ENCODE measurements around the gene CTPS1.

CTPS1 gene

GRCh38 chr1:40966417-40966816 lies 13.1 kb upstream of the CTPS1 start:
- TF ChIP-seq, protein P1, sequence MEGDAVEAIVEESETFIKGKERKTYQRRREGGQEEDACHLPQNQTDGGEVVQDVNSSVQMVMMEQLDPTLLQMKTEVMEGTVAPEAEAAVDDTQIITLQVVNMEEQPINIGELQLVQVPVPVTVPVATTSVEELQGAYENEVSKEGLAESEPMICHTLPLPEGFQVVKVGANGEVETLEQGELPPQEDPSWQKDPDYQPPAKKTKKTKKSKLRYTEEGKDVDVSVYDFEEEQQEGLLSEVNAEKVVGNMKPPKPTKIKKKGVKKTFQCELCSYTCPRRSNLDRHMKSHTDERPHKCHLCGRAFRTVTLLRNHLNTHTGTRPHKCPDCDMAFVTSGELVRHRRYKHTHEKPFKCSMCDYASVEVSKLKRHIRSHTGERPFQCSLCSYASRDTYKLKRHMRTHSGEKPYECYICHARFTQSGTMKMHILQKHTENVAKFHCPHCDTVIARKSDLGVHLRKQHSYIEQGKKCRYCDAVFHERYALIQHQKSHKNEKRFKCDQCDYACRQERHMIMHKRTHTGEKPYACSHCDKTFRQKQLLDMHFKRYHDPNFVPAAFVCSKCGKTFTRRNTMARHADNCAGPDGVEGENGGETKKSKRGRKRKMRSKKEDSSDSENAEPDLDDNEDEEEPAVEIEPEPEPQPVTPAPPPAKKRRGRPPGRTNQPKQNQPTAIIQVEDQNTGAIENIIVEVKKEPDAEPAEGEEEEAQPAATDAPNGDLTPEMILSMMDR (IDR thresholded peaks at IDR 0.05; ENCODE audit: insufficient read depth, low read depth, low read length, missing control alignments), result no peak
- no peak overlapping the region for H3K4me3 ChIP-seq (ENCODE audit: low read length)
- DNase-seq (ENCODE audit: low read depth), result no peak

DNA sequence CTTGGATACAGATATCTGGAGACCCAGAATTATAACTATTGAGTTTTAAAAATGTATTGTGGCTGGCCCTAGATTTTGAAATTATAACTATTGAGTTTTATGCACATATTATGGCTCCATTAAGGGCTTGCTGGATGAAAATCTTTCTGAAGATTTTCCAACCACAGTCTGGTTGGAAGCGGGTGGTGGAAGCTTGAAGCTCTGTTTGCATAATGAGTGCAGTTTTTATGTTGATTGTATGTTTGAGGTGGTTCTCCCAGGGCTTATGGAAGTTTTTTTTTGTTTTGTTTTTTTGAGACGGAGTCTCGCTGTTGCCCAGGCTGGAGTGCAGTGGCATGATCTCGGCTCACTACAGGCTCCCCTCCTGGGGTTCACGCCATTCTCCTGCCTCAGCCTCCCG lies 10.1 kb upstream of the CTPS1 start:
- H3K4me3 ChIP-seq (ENCODE audit: low read length), result no peak overlapping the region
- TF ChIP-seq, protein P1 (IDR thresholded peaks at IDR 0.05; ENCODE audit: insufficient read depth, low read depth, low read length, missing control alignments), result no peak
- no peak for DNase-seq (ENCODE audit: low read depth)

DNA sequence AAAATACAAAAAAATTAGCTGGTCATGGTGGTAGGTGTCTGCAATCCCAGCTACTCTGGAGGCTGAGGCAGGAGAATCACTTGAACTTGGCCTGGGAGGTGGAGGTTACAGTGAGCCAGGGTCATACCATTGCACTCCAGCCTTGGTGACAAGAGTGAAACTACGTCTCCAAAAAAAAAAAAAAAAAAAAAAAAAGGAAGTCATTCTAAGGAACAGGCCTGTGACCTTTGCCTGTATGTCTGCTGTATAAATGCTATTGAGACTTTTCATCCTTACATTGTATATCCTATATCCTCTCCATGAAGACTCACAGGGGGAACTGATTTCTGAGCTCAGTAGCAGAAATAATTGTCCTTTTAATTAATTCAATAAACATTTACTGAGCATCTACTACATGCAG lies 7.5 kb upstream of the CTPS1 start:
- TF ChIP-seq, protein P1 (IDR thresholded peaks at IDR 0.05; ENCODE audit: insufficient read depth, low read depth, low read length, missing control alignments), result no peak

DNA sequence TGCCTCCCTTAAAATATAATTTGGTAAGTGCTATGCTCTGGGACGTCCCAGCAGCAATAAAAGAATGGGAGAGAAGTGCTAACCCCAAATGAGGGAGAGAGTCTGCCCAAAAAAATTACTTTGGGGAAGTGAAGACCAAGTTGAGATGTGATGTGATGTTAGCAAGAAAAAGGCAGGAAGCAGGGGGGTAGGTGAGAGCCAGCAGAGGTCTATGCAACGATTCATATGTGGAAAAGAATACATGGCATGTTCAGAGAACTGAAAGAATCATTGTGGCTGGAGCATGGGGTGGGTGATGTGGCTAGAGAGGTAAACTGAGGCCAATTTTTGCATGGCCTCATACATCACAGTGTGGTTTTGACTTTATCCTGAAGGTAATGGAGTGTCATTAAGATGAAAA lies 5.6 kb upstream of the CTPS1 start:
- DNase-seq (ENCODE audit: low read depth), result no peak
- H3K4me3 ChIP-seq (ENCODE audit: low read length), result no peak overlapping the region
- TF ChIP-seq, protein P1 (IDR thresholded peaks at IDR 0.05; ENCODE audit: insufficient read depth, low read depth, low read length, missing control alignments), result no peak

More for the DNA sequence above, 7.5 kb upstream of the CTPS1 start:
- H3K4me3 ChIP-seq (ENCODE audit: low read length), result no peak overlapping the region
- DNase-seq (ENCODE audit: low read depth), result no peak

- TF ChIP-seq, protein P1 (IDR thresholded peaks at IDR 0.05; ENCODE audit: insufficient read depth, low read depth, low read length, missing control alignments), result no peak
- no peak overlapping the region for H3K4me3 ChIP-seq (ENCODE audit: low read length)
- DNase-seq (ENCODE audit: low read depth), result no peak
These were observed 4.6 kb upstream of the CTPS1 start for GRCh38 chr1:40974945-40975344.

DNA sequence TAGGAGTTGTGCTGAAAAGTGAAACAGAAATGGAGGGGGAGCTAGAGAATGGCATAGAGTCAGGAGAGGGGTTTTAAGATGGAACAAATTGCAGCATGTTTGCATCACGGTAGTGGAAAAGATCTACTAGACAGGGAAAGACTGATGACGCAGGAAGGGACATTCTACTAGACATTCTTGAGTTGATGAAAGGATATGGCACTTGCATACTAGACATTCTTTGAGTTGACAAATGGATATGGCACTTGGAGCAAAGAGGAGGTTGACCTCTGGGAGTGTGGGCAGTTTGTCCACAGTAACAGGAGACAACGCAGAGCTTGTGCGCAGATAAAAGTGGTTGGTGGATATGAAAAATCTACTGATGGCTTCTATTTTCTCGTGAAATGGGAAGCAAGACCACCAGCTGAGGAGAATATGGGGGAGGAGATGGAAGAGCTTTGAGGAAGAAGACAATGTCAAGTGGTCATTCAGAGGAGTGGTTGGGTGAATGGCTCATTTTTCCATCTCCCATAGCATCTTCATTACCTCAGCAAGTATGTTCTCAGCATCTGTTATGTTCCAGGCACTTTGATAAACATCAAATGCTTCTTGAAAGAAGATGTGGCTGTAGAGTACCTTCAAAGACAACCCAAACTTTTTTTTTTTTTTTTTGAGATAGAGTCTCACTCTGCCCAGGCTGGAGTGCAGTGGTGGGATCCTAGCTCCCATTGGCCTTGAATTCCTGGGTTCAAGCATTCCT lies 2.4 kb upstream of the CTPS1 start:
- no peak for DNase-seq (ENCODE audit: low read depth)

More for the DNA sequence above, 2.4 kb upstream of the CTPS1 start:
- H3K4me3 ChIP-seq (ENCODE audit: low read length), result no peak overlapping the region
- TF ChIP-seq, protein P1 (IDR thresholded peaks at IDR 0.05; ENCODE audit: insufficient read depth, low read depth, low read length, missing control alignments), result no peak
